GM19025 (cell line): Measurements from ENCODE around the gene ABCC11.

Experiments
- ATAC-seq: cut with Tn5 transposase; IDR thresholded peaks from one replicate; pipeline ENCODE4 v1.9.1; 2021; ENCODE audit warnings: mild to moderate bottlenecking, low read depth, moderate library complexity; ENCODE audit not compliant: unreplicated experiment

The ABCC11 gene

DNA sequence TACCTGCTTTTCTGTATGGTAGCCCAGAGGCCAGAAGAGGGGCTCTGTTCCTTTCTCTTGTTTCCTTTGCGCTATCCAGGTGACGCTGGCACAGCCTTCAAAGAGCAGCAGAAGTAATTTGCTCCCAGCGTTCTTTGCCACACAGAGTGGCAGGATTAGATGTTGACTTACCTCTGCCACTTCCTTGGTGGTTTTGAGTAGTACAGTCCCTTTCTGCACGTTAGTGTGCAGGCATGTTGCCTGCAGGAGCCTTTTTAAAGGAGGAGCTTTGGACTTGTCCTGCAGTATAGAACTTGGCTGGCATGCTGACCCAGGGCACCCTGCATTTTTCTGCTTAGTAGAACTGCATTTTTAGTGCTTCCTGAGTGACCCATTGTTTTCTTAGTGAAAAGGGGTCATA, at the start of gene ABCC11:
TSS of gene ABCC11 (minus strand) at position 229 of the 400 bp plus-strand sequence. CDS start 15,618 bp downstream, outside the sequence.
- ATAC-seq, result no peak

DNA sequence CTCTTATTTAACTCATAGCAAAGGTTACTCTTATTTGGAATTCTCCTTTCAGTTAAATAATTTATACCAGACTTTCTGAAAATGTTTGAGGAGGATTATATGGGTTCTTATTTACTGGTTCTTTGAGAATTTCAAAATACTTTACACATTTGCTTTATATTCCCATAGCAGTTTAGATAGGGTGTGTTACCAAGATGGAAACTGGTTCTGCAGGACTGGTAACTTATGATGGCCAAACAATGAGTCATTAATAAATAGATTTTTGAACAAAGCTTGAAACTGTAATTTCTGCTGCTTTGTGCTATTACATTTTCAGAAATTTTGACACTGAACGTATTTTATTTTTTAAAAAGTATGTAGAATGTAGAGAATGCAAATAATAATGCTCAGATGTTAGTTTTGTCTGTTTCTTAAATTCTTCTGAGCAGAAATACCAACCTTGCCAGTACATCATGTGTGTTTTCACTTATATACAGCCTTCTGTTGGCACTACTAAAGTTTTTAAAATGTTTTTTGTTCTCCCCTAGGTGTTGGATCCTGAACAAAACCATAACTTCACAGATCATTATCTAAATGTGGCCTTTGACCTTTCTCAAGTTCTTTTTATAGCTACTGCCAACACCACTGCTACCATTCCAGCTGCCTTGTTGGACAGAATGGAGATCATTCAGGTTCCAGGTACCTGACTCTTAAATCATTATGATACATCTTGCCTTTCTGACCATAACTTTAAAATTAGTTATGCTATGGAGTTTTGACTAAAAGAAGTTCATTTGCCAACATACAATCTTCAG, 48.3 kb upstream of the ABCC11 start:
- no peak for ATAC-seq

DNA sequence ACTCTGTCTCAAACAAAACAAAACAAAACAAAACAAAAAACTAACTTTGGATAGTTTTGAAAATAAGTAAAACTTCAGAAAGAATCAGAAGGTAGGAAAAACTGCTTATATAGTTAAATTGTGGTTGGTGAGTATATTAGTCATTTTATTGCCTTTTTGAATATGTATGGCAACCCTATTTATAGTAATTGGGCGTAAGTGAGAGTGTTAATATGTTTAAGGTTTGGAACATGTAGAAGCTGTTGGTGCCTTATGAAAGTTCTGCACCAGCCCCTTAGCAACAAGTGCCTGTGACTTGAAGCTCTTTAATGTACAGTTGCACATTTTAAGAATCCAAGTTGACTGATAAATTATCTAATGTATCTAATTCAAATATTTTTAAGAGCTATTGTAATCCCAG, 47.4 kb upstream of the ABCC11 start:
- no peak for ATAC-seq

DNA sequence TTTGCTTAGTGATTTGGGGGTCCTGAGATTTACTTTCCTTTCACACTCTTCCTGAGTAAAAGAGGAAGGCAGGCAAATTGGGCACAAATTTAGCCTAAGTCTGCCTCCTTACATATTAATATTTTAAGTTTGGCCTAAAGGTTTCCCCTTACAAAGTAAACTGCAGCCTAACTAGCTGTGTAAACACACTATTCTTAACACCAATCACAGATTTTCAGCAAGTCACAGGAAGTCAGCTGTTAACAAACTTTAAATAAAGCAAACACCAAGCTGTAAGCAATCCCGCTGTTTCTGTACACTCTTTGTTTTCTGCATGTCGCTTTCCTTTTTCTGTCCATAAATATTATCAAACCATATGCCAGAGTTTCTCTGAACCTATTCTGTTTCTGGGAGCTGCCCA, 45.1 kb upstream of the ABCC11 start:
- no peak for ATAC-seq

DNA sequence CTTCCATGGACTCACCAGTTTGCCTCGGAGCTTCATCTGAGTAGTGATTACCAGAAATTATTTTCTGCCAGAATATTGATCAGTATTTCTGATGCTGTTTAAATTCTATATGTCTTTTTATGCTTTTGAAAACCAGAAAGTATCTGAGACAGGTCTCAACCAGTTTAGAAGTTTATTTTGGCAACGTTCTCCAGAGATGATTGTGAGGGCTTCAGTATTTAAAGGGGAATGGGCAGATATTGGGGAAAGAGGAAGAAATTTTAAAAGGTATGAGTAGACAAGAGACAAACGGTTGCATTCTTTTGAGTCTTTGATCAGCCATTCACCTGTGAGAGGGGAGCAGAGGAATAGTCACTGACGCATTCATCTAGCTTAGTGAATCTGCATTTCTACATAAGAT, 44.4 kb upstream of the ABCC11 start:
- no peak for ATAC-seq

DNA sequence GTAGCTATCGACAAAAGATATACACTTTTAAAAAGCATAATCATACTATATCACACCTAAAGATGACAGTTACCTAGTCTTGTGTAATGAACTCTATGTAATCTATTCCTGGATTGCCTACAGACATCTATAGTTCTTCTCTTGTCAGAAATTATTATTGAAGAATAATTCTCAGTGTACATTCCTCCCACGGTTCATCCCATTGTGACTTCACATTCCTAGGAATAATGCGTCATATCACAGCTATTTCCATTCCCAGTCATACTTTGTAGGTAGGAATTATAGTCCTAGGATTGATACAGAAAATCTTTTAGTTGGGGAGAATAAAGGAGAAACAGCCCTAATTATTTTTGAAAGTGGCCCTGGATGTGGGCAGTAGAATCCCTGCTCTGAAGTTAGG, 44.0 kb upstream of the ABCC11 start:
- ATAC-seq, result no peak

DNA sequence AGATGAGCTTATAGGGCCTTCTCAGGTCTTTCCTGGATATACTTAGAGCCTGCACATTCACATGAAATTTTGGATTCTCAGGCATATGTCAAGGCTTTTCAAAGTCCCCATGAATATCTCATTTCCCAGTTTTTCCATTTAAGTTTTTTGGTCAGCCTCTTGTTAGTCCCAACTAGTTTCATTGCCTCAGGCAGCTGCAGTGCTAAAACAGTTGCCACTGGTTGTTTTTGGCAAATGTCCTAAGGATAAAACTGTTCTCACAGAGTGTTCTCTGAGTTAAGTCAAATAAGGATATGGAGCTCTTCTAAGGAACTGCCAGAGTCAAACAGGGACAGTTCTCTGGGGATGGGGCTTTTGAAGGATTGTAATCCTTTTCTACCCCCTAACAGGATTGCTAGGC, 39.9 kb upstream of the ABCC11 start:
- no peak for ATAC-seq

DNA sequence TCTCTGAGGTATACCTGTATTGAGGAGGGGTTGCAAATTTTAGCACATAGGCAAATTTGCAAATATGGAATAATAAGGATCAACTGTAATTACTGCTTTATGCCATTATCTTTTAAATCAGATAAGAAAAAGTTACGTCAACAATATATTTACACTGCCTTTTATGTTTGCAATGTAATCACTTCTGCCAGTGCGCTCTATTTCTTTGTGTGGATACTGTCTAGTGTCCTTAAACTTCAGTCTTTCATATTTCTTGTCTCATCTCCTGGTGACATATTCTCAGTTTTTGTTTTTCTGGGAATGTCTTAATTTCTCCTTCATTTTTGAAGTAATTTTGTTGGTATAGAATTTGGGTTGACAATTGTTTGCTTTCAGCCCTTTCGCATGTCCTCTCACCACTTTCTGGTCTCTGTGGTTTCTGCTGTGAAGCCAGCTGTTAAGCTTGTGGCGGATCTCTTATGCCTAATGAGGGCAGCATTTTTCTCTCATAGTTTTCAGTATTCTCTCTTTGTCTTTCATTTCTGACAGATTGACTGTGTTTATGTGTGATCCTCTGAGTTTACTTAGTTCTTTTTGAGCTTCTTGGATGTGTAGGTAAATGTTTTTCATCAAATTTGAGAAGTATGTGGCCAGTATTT, 37.6 kb upstream of the ABCC11 start:
- ATAC-seq, result no peak

DNA sequence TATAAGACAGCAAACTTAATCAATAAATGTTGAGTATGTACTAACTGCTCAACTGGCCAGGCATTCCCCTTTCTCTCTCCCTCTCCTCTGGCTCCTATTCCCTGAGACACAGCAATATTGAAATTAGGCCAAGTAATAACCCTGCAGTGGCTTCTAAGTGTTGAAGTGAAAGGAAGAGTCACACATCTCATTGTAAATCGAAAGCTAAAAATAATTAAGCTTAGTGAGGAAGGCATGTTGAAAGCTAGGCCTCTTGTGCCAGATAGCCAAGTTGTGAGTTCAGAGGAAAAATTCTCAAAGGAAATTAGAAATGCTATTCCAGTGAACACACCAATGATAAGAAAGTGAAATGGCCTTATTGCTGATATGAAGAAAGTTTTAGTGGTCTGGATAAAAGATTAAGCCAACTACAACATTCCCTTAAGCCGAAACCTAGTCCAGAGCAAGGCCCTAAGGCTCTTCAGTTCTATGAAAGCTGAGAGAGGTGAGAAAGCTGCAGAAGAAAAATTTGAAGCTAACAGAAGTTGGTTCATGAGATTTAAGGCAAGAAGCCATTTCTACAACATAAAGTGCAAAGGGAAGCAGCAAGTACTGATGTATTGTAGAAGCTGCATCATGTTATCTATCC, 35.4 kb upstream of the ABCC11 start:
- ATAC-seq, result no peak

DNA sequence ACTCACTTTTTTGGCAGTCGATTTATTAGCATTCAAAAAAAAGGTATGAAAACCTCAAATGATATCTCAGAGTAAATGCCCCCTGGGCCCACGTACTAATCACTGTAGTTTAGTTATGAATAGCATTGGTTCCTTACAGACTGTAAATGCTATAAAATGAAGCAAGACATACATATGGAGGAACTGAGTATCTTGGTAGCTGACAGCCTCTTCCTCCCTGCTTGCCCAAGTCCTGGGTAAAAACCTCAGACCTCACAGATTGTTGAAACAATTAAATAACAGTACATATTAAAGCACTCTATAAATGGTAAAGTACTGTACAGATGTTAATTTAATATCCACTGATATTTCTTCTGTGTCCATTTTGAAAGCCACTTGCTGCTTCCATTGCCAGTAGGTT, 33.2 kb upstream of the ABCC11 start:
- no peak for ATAC-seq

DNA sequence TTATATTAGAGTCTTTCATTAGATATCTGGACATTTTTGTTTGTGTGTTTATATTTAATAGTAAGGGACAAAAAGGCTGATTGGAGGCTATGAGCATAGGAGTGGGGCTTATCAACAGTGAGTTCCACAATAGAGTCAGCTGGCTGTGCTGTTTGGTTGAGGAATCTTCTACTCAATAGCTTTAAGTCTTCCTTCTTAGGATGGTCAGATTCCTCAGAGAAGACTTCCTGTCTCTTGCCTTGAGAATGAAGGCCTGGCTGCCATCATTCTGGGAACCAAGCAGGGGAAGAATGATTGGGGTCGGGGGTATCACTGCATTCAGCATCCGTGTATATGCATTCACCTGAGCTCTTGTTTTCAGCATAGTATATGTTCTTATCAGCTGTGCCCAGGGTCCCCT, 31.9 kb upstream of the ABCC11 start:
- no peak for ATAC-seq

DNA sequence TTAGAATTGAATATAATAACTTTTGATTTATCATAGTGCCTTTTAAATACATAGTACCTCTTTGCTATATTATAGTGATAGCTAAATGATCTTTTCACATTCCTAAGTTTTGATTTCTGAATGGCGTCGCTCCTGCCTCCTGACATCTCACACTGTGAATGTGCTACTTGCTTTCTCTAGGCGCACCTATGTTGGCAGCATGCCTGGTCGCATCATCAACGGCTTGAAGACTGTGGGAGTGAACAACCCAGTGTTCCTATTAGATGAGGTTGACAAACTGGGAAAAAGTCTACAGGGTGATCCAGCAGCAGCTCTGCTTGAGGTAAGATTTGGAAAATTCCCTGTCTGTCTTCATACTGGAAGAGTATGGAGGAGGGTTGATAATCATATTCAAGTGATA, 29.8 kb upstream of the ABCC11 start:
- no peak for ATAC-seq

DNA sequence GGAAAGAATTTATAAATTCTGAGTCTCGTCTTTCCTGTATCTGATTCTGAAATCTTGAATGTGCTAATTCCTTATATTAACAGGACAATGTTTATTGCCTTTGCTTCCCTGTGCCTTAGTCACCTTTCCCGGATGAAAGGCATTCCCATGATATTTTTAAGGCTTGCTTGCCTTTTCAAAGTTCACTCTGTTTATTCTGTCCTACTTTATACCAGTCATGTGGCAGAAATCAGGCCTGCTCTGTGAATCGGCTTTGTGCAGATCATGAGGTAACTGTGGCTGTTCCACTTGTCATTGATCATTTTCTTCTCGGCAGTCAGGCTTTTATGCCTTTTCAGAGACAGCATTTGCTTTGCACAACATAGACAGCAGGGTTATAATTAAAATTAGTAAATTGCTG, 28.8 kb upstream of the ABCC11 start:
- no peak for ATAC-seq

DNA sequence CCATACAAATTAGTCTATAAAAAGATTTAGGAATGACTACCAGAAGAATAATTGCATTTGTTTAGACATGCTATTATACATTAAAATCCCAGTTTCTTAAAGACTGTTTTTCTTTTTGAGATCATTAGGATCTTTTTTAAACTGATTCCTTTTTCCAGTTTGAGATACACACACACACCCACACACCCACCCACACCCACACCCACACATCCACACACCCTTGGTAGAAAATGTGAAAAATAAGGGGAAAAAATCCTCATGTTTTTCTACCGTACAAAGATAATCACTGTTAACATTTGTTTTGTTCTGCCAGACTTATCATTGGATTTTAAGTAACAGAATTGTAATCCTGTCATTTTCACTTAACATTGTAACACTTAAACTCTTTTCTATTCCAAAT, 27.1 kb upstream of the ABCC11 start:
- no peak for ATAC-seq

DNA sequence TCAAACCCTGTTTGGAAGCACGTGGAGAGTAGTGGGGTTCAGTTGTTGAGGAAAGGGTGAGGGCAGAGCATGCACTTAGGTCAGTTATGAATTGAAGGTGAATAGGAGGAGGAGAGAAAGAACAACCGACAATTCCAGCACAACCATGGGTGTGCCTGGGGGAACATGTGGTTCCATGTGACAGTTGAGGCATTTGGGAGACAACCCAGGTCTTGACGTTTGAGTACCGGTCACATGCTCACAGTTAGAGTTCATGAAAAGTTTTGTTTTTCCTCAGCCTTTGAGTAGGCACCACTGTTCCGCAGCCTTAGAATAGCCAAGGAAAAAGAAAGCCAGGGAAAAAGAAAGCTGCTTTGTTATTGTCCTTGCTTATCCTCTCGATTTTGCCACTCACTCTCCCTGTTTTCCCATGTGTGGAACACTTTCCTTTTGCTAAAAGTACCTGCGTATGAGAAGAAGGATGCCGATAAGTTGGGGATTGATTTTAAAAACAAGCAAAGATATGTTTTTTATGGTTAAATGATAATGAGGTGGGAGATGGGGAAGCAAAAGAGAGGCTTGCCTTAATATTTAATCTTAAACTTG, 25.6 kb upstream of the ABCC11 start:
- no peak for ATAC-seq

DNA sequence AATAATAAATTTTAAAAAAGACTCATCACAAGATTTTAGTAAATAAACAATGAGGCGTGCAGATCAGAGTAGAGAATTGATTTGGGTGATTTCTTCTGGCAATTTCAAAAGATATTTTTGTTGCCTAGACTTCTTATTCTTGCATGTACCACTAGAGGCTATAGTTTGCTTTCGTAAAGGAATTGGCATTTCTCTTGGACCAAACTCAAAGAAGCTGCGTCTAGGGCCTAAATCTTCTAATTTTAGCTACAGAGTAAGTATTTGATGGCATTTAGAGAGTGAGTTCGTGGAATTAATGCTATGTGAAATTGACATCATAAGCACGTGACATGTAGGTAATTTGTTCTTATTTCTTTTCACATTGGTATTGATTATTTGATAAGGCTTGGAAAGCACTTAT, 24.4 kb upstream of the ABCC11 start:
- ATAC-seq, result no peak

DNA sequence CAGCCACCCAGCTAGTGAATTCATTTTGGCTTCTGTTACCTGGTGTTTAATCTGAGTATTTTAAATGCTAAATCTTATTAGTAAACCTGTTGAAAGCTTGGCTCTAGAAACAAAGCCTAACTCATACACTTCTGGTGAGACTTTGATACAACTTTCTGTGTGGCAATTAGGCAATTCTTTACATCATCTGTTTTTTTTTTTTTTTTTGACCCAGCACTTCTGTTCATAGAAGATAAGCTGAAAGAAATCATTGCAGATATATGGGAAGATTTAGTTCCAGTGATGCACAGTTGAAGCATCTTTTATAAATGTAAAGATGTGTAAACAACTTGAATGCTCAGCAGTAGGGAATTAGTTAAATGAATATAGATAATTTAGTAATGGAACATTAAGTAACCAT, 21.7 kb upstream of the ABCC11 start:
- no peak for ATAC-seq

DNA sequence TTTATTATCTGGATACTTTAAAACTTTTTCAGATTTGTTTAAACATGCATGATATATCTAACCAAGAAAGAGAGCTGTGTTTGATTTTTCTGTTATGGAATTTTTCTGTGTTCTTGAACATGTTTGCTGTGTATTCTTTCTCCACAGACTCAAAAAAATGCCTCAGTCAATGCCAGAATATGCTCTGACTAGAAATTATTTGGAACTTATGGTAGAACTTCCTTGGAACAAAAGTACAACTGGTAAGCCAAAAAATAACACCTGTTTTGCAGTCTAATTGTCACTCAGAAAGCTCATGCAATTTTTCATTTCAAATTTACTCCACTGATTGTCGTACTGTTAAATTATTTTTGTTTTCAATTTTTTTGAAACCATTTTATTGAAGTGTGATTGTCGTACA, 15.3 kb upstream of the ABCC11 start:
- ATAC-seq, result no peak

DNA sequence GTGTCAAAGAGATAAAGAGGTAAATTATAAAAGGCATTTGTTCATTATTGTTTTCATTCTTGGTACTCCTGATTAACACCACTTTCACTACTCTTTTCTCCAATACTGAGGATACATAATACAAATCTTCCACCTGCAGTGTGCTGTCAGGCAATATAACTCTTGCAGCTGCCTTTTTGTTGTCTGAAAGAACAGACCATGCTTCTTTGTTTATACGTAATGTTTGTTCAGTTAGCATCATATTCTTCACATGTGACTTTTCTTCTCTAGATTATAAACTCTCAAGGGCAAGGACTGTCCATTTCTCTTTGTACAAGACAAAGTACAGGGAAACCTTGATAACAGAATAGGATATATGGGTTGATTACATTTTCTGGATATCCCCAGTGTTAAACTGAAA, 14.2 kb upstream of the ABCC11 start:
- no peak for ATAC-seq

DNA sequence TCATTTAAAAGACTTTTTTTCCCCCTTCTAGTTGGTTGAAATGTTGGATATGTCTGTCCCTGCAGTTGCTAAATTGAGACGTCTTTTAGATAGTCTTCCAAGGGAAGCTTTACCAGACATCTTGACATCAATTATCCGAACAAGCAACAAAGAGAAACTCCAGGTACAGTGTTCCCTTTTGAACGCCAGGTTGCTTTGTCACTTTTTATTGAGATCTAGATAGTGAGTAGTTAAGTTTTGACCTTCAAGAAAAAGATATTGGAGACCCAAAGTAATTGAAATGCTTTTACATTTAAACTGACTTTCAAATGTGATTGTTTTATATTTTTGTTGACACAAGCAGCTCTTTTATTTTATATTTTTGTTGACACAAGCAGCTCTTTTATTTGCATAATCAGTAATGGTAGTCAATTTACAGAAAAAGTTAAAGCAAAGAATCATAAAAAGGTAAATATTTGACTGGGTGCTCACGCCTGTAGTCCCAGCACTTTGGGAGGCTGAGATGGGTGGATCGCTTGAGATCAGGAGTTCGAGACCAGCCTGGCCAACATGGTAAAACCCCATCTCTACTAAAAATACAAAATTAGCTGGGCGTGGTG, 9.3 kb upstream of the ABCC11 start:
- no peak for ATAC-seq

DNA sequence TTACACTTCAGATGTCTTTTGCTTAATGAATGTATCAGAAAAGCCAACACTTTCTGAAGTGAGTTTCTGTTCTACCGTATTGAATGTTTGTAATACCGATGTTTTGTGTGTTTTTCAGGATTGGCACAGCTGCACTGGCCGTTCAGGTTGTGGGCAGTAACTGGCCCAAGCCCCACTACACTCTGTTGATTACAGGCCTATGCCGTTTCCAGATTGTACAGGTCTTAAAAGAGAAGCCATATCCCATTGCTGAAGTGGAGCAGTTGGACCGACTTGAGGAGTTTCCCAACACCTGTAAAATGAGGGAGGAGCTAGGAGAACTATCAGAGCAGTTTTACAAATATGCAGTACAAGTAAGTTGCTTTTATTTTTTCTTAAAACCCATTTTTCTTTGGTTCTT, 4.7 kb upstream of the ABCC11 start:
- ATAC-seq, result no peak
